Transverse colon (tissue), 4 donors: ENCODE results near the gene ARL6IP1. TPM values are rescaled to one million over a fixed set of nuclear protein-coding genes. Genes with fewer than 3 reads are reported as not detected.
"Not testable (repeated sequence)": the region's sequence is repeated elsewhere in the genome, so short reads cannot be mapped to it uniquely, and the experiment has no call there.

Source experiments
- DNase-seq: peaks from one replicate; pipeline ENCODE4 v3.0.0-alpha.2; 2019
- H3K27ac ChIP-seq, 4 donors: fragments of 200-600 bp; sonication (generic); 2 replicates each; pipeline ENCODE4 v1.5.1; 2016 to 2018; ENCODE audit warnings: inconsistent platforms in 4 of 4
- H3K27me3 ChIP-seq: fragments of 200-600 bp; sonication (generic); 2 replicates; pipeline ENCODE4 v1.5.1; 2017; ENCODE audit warnings: inconsistent platforms
- H3K36me3 ChIP-seq, 4 donors: fragments of 200-600 bp; sonication (generic); 2 replicates each; pipeline ENCODE4 v1.5.1; 2017 to 2019; ENCODE audit warnings: inconsistent platforms in 4 of 4
- H3K4me1 ChIP-seq, 4 donors: fragments of 200-600 bp; sonication (generic); 2 replicates each; pipeline ENCODE4 v1.5.1; 2017 to 2020; ENCODE audit warnings: inconsistent platforms in 4 of 4
- H3K4me3 ChIP-seq, 4 donors: fragments of 200-600 bp; sonication (generic); 1 replicate in 1 of 4; 2 replicates in 3 of 4; pipeline versions ENCODE4 v1.5.1 to v1.6.1; 2017 to 2019; ENCODE audit warnings: inconsistent platforms in 4 of 4
- H3K9me3 ChIP-seq, 2 donors: fragments of 200-600 bp; sonication (generic); 2 replicates each; pipeline ENCODE4 v1.5.1; 2017 to 2019; ENCODE audit warnings: inconsistent platforms in 2 of 2
- CTCF ChIP-seq, 5 experiments: fragments of 200-600 bp in 3 of 5; fragments of 450-650 bp in 2 of 5; sonication (generic) in 3 of 5; IDR thresholded peaks; 1 replicate in 2 of 5; 2 replicates in 3 of 5; pipeline ENCODE4 v1.5.1; 2016 to 2017; ENCODE audit warnings: antibody characterized with exemption in 5 of 5, inconsistent platforms in 3 of 5, mild to moderate bottlenecking in 2 of 5, moderate library complexity in 1 of 5
- EP300 ChIP-seq: sonication (generic); formaldehyde crosslinking; IDR thresholded peaks from one replicate; pipeline ENCODE4 v1.6.1; 2017; ENCODE audit warnings: antibody characterized with exemption, low read depth
- POLR2A ChIP-seq: fragments of 450-650 bp; IDR thresholded peaks from one replicate; pipeline ENCODE4 v1.6.1; 2016; ENCODE audit warnings: antibody characterized with exemption, mild to moderate bottlenecking, moderate library complexity
- POLR2AphosphoS5 ChIP-seq, 3 donors: sonication (generic); formaldehyde crosslinking; IDR thresholded peaks; one replicate each; pipeline ENCODE4 v1.6.1; 2016; ENCODE audit warnings: antibody characterized with exemption in 3 of 3
- WGBS, 2 donors: methylation state at CpG; one replicate each; pipeline ENCODE4 v1.1.5; 2018; ENCODE audit warnings: low coverage in 1 of 2; 5-methylcytosine and 5-hydroxymethylcytosine counted together
- in situ Hi-C, 4 donors: fragments of 200-750 bp; cut with MboI; loops; one replicate each; pipeline versions ENCODE4 v1.15.0 to v1.15.1; 2017; ENCODE audit warnings: low sequenced_read_pairs in 3 of 4, low pct_ligation_motif_present in 1 of 4, low pct_unique_long_range_greater_than_20kb in 1 of 4
- intact Hi-C: fragments of 100-400 bp; cut with DNase I; formaldehyde crosslinking; loops from one replicate; pipeline ENCODE4 v1.15.1; 2023; ENCODE audit warnings: low total_unique reads
- total RNA-seq, 4 donors: library from RNA; depleted of rRNA; stranded (reverse); fragments of >200 nt; gene quantifications; one replicate each; pipeline ENCODE4 v1.1.0, GENCODE V29; 2016

ARL6IP1 gene
- total RNA-seq, 4 donors from 2014 or later: 73.0 to 232 (median 175) TPM

GRCh38 chr16:18784917-18785623 lies 16.3 kb downstream of the ARL6IP1 start:
- no peaks in the 10 kb centered on the region for H3K27me3 ChIP-seq
- H3K27ac ChIP-seq: peak overlapping the region in 2 of 4 donors; percentile 9 to 11
- H3K9me3 ChIP-seq: no peaks in the 10 kb centered on the region
- intact Hi-C loops (no loop called here), in situ Hi-C loops (no loop called here)
- H3K4me3 ChIP-seq: no peak overlapping the region
- H3K36me3 ChIP-seq: peaks cover 0 to 57% (median 28%) of the 10 kb centered on the region in 4 donors
- TF ChIP-seq CTCF (IDR thresholded peaks at IDR 0.05): no peak
- TF ChIP-seq POLR2AphosphoS5 (IDR thresholded peaks at IDR 0.05): no peak
- TF ChIP-seq POLR2A: no peak
- no peak for TF ChIP-seq EP300
- no peak for DNase-seq
- WGBS, 2 donors: 57 to 65% methylated on average over 6 to 8 of the region's 8 CpGs
- peaks cover 9 to 44% (median 41%) of the 10 kb centered on the region in 4 donors for H3K4me1 ChIP-seq

- H3K4me1 ChIP-seq: peaks cover 9 to 39% (median 35%) of the 10 kb centered on the region in 4 donors
- TF ChIP-seq CTCF (IDR thresholded peaks at IDR 0.05) (no peak), EP300 (no peak), POLR2AphosphoS5 (IDR thresholded peaks at IDR 0.05) (no peak), POLR2A (no peak)
- intact Hi-C loops (no loop called here), in situ Hi-C loops (no loop called here)
- H3K36me3 ChIP-seq: peaks cover 0 to 57% (median 28%) of the 10 kb centered on the region in 4 donors
- WGBS, 2 donors: 80 to 81% methylated on average over 6 to 17 of the region's 17 CpGs
- H3K9me3 ChIP-seq: no peaks in the 10 kb centered on the region
- no peak for DNase-seq
- H3K4me3 ChIP-seq: no peak overlapping the region
- no peaks in the 10 kb centered on the region for H3K27me3 ChIP-seq
- no peak overlapping the region for H3K27ac ChIP-seq
These were observed 17.7 kb downstream of the ARL6IP1 start for GRCh38 chr16:18783430-18784341.

GRCh38 chr16:18782697-18783429 lies 18.5 kb downstream of the ARL6IP1 start:
- intact Hi-C loops (no loop called here), in situ Hi-C loops (no loop called here)
- H3K36me3 ChIP-seq: peaks cover 0 to 51% (median 25%) of the 10 kb centered on the region in 4 donors
- H3K9me3 ChIP-seq: no peaks in the 10 kb centered on the region
- no peaks in the 10 kb centered on the region for H3K27me3 ChIP-seq
- TF ChIP-seq EP300: no peak
- no peak for TF ChIP-seq CTCF (IDR thresholded peaks at IDR 0.05)
- TF ChIP-seq POLR2AphosphoS5 (IDR thresholded peaks at IDR 0.05): no peak
- no peak for TF ChIP-seq POLR2A
- H3K4me1 ChIP-seq: peaks cover under 1 to 31% (median 27%) of the 10 kb centered on the region in 4 donors
- no peak overlapping the region for H3K27ac ChIP-seq
- DNase-seq: no peak
- 87% methylated on average over 8 of the region's 8 CpGs; no CpG with 5 or more reads in 1 of the 2 donors for WGBS, 2 donors
- H3K4me3 ChIP-seq: no peak overlapping the region

- H3K9me3 ChIP-seq, H3K4me3 ChIP-seq, H3K27ac ChIP-seq, intact Hi-C loops, in situ Hi-C loops, H3K27me3 ChIP-seq, DNase-seq: not testable (repeated sequence)
- peaks cover 0 to 15% (median 12%) of the 10 kb centered on the region in 4 donors for H3K4me1 ChIP-seq
- WGBS, 2 donors: 85% methylated on average over 2 of the region's 6 CpGs; no CpG with 5 or more reads in 1 of the 2 donors
- peaks cover 0 to 36% (median 17%) of the 10 kb centered on the region in 4 donors for H3K36me3 ChIP-seq
These were observed 20.1 kb downstream of the ARL6IP1 start for GRCh38 chr16:18781232-18781631.

- intact Hi-C loops, DNase-seq, in situ Hi-C loops, H3K4me1 ChIP-seq, H3K27me3 ChIP-seq, H3K9me3 ChIP-seq, H3K27ac ChIP-seq, H3K4me3 ChIP-seq: not testable (repeated sequence)
- H3K36me3 ChIP-seq: peaks cover 0 to 29% (median 14%) of the 10 kb centered on the region in 4 donors
- 57 to 60% methylated on average over 1 to 7 of the region's 8 CpGs for WGBS, 2 donors
These were observed 20.8 kb downstream of the ARL6IP1 start for GRCh38 chr16:18780460-18781026.

- H3K4me3 ChIP-seq, in situ Hi-C loops, H3K4me1 ChIP-seq, intact Hi-C loops, H3K9me3 ChIP-seq, H3K27me3 ChIP-seq, H3K27ac ChIP-seq, DNase-seq, H3K36me3 ChIP-seq: not testable (repeated sequence)
- WGBS, 2 donors: 88% methylated on average over 1 of the region's 1 CpG; no CpG with 5 or more reads in 1 of the 2 donors
These were observed 23.7 kb downstream of the ARL6IP1 start for GRCh38 chr16:18777664-18778063.
